Vagina (tissue), 2 donors: ENCODE results near the gene RAMP1. TPM values are rescaled to one million over a fixed set of nuclear protein-coding genes. Genes with fewer than 3 reads are reported as not detected.

ENCODE experiments used
- DNase-seq, 2 donors: peaks; one replicate each; pipeline ENCODE4 v3.0.0-alpha.2; 2017; ENCODE audit errors: extremely low spot score in 2 of 2
- H3K27ac ChIP-seq: fragments of 200-600 bp; sonication (generic); one replicate; pipeline ENCODE4 v1.5.1; 2019
- H3K27me3 ChIP-seq: fragments of 200-600 bp; sonication (generic); one replicate; pipeline ENCODE4 v1.5.1; 2019
- H3K36me3 ChIP-seq, 2 donors: fragments of 200-600 bp; sonication (generic); one replicate each; pipeline ENCODE4 v1.5.1; 2017 to 2019
- H3K4me1 ChIP-seq: fragments of 200-600 bp; sonication (generic); one replicate; pipeline ENCODE4 v1.5.1; 2019
- H3K4me3 ChIP-seq, 2 donors: fragments of 200-600 bp; sonication (generic); 1 replicate in 1 of 2; 2 replicates in 1 of 2; pipeline ENCODE4 v1.5.1; 2016 to 2019
- H3K9me3 ChIP-seq: fragments of 200-600 bp; sonication (generic); one replicate; pipeline ENCODE4 v1.5.1; 2019
- CTCF ChIP-seq, 3 experiments: fragments of 450-650 bp in 2 of 3; fragments of 200-600 bp in 1 of 3; sonication (generic) in 1 of 3; IDR thresholded peaks; one replicate each; pipeline ENCODE4 v1.5.1; 2017 to 2019; ENCODE audit warnings: antibody characterized with exemption in 3 of 3, mild to moderate bottlenecking in 2 of 3, moderate library complexity in 2 of 3
- POLR2A ChIP-seq, 2 donors: fragments of 450-650 bp; IDR thresholded peaks; one replicate each; pipeline ENCODE4 v1.6.1; 2017; ENCODE audit warnings: antibody characterized with exemption in 2 of 2, mild to moderate bottlenecking in 2 of 2, moderate library complexity in 2 of 2
- POLR2AphosphoS5 ChIP-seq, 2 donors: sonication (generic); formaldehyde crosslinking; IDR thresholded peaks; one replicate each; pipeline ENCODE4 v1.9.0; 2017; ENCODE audit warnings: antibody characterized with exemption in 2 of 2, mild to moderate bottlenecking in 2 of 2, low read depth in 1 of 2; ENCODE audit not compliant: insufficient read depth in 1 of 2
- intact Hi-C: fragments of 100-400 bp; cut with DNase I; formaldehyde crosslinking; loops from one replicate; pipeline ENCODE4 v1.15.1; 2023
- total RNA-seq: library from RNA; depleted of rRNA; stranded (reverse); fragments of >200 nt; gene quantifications from one replicate; pipeline ENCODE4 v1.2.3, GENCODE V29; 2016

The RAMP1 gene
- total RNA-seq, 1 donor from 2014 or later: 120 TPM

GRCh38 chr2:237923481-237924163 lies 64.2 kb downstream of the RAMP1 start:
- Histone ChIP-seq H3K27ac (peak overlapping the region; percentile 56), H3K4me1 (peaks cover 12% of the 10 kb centered on the region), H3K9me3 (no peaks in the 10 kb centered on the region), H3K27me3 (no peaks in the 10 kb centered on the region), H3K36me3 (no peaks in the 10 kb centered on the region), H3K4me3 (peak overlapping the region in 1 of 2 donors; percentile 19)
- no peak for DNase-seq
- TF ChIP-seq POLR2AphosphoS5 (IDR thresholded peaks at IDR 0.05; ENCODE audit: insufficient read depth in 1 of 2, low read depth in 1 of 2): peak; percentile 6 to 80
- TF ChIP-seq POLR2A (IDR thresholded peaks at IDR 0.05): no peak
- TF ChIP-seq CTCF (IDR thresholded peaks at IDR 0.05): peak; percentile 76 to 96 (median 95)
- intact Hi-C loops: loop anchor here (2.0 kb wide), 1 partner anchor 65 kb away; the partner anchor contains the start of gene RAMP1

GRCh38 chr2:237924164-237924534 lies 64.7 kb downstream of the RAMP1 start:
- H3K4me3 ChIP-seq: no peak overlapping the region
- no peaks in the 10 kb centered on the region for H3K27me3 ChIP-seq
- TF ChIP-seq POLR2A (IDR thresholded peaks at IDR 0.05) (no peak), POLR2AphosphoS5 (IDR thresholded peaks at IDR 0.05; ENCODE audit: insufficient read depth in 1 of 2, low read depth in 1 of 2) (no peak), CTCF (IDR thresholded peaks at IDR 0.05) (no peak)
- peaks cover 12% of the 10 kb centered on the region for H3K4me1 ChIP-seq
- H3K9me3 ChIP-seq: no peaks in the 10 kb centered on the region
- DNase-seq: no peak
- intact Hi-C loops: no loop called here
- no peak overlapping the region for H3K27ac ChIP-seq
- H3K36me3 ChIP-seq: no peaks in the 10 kb centered on the region

- no peak for DNase-seq
- Histone ChIP-seq H3K9me3 (no peaks in the 10 kb centered on the region), H3K4me3 (no peak overlapping the region), H3K4me1 (peaks cover 24% of the 10 kb centered on the region), H3K36me3 (no peaks in the 10 kb centered on the region), H3K27me3 (no peaks in the 10 kb centered on the region), H3K27ac (no peak overlapping the region)
- TF ChIP-seq POLR2AphosphoS5 (IDR thresholded peaks at IDR 0.05; ENCODE audit: insufficient read depth in 1 of 2, low read depth in 1 of 2) (no peak), CTCF (IDR thresholded peaks at IDR 0.05) (no peak), POLR2A (IDR thresholded peaks at IDR 0.05) (no peak)
- intact Hi-C loops: no loop called here
Observed at GRCh38 chr2:237927135-237927534, 67.7 kb downstream of the RAMP1 start.

- no peak overlapping the region for H3K27ac ChIP-seq
- no peak for TF ChIP-seq POLR2AphosphoS5 (IDR thresholded peaks at IDR 0.05; ENCODE audit: insufficient read depth in 1 of 2, low read depth in 1 of 2)
- TF ChIP-seq CTCF (IDR thresholded peaks at IDR 0.05): no peak
- no peak for TF ChIP-seq POLR2A (IDR thresholded peaks at IDR 0.05)
- intact Hi-C loops: no loop called here
- no peak for DNase-seq
- H3K4me1 ChIP-seq: peaks cover 17% of the 10 kb centered on the region
- no peaks in the 10 kb centered on the region for H3K27me3 ChIP-seq
- no peak overlapping the region for H3K4me3 ChIP-seq
- no peaks in the 10 kb centered on the region for H3K9me3 ChIP-seq
- H3K36me3 ChIP-seq: no peaks in the 10 kb centered on the region
Observed at GRCh38 chr2:237927986-237928385, 68.6 kb downstream of the RAMP1 start.

GRCh38 chr2:237929979-237930378 lies 70.6 kb downstream of the RAMP1 start:
- no peak overlapping the region for H3K27ac ChIP-seq
- no peak overlapping the region for H3K4me3 ChIP-seq
- DNase-seq: peak in 1 of 2 donors; percentile 60
- no peak for TF ChIP-seq CTCF (IDR thresholded peaks at IDR 0.05)
- no peak for TF ChIP-seq POLR2AphosphoS5 (IDR thresholded peaks at IDR 0.05; ENCODE audit: insufficient read depth in 1 of 2, low read depth in 1 of 2)
- intact Hi-C loops: no loop called here
- no peaks in the 10 kb centered on the region for H3K27me3 ChIP-seq
- H3K36me3 ChIP-seq: no peaks in the 10 kb centered on the region
- no peaks in the 10 kb centered on the region for H3K9me3 ChIP-seq
- peaks cover 12% of the 10 kb centered on the region for H3K4me1 ChIP-seq
